ENCODE results near the gene DKK2. TPM values are rescaled to one million over a fixed set of nuclear protein-coding genes. Genes with fewer than 3 reads are reported as not detected.

The DKK2 gene
- total and polyA plus RNA-seq, 9 of the 15 experiments (the other 6 are each of a cell fraction or from before 2014, with no cell fraction given), result not detected

DNA sequence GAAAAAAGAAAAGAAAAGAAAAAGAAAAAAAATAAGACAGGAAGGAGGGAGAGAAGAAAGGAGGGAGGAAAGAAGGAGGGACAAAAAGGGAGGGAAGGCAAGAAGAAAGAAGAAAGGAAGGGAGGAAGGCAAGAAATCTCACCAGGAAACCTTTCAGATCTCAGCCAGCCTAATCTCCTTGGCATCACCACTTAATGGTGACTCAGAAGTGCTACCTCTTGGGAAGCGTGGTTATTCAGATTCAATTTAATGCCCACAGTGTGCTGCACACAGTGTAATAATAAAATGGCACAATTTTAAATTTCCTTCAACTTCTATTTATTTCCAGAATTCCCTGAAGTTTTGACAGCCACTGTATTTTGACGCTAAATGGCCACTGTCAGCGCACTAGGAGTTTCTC, 50.3 kb downstream of the DKK2 start (continued):
- TF ChIP-seq, protein P1, sequence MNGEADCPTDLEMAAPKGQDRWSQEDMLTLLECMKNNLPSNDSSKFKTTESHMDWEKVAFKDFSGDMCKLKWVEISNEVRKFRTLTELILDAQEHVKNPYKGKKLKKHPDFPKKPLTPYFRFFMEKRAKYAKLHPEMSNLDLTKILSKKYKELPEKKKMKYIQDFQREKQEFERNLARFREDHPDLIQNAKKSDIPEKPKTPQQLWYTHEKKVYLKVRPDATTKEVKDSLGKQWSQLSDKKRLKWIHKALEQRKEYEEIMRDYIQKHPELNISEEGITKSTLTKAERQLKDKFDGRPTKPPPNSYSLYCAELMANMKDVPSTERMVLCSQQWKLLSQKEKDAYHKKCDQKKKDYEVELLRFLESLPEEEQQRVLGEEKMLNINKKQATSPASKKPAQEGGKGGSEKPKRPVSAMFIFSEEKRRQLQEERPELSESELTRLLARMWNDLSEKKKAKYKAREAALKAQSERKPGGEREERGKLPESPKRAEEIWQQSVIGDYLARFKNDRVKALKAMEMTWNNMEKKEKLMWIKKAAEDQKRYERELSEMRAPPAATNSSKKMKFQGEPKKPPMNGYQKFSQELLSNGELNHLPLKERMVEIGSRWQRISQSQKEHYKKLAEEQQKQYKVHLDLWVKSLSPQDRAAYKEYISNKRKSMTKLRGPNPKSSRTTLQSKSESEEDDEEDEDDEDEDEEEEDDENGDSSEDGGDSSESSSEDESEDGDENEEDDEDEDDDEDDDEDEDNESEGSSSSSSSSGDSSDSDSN (IDR thresholded peaks at IDR 0.05; ENCODE audit: borderline replicate concordance in 1 of 2, low read depth in 2 of 2, low read length in 2 of 2), result no peak
- no peak for TF ChIP-seq HDAC1 (IDR thresholded peaks at IDR 0.05)
- TF ChIP-seq, protein P2, sequence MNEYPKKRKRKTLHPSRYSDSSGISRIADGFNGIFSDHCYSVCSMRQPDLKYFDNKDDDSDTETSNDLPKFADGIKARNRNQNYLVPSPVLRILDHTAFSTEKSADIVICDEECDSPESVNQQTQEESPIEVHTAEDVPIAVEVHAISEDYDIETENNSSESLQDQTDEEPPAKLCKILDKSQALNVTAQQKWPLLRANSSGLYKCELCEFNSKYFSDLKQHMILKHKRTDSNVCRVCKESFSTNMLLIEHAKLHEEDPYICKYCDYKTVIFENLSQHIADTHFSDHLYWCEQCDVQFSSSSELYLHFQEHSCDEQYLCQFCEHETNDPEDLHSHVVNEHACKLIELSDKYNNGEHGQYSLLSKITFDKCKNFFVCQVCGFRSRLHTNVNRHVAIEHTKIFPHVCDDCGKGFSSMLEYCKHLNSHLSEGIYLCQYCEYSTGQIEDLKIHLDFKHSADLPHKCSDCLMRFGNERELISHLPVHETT (CRISPR knock-in tag; conservative IDR thresholded peaks at IDR 0.05 in 1 of 2, IDR thresholded peaks at IDR 0.05 in 1 of 2), result no peak

DNA sequence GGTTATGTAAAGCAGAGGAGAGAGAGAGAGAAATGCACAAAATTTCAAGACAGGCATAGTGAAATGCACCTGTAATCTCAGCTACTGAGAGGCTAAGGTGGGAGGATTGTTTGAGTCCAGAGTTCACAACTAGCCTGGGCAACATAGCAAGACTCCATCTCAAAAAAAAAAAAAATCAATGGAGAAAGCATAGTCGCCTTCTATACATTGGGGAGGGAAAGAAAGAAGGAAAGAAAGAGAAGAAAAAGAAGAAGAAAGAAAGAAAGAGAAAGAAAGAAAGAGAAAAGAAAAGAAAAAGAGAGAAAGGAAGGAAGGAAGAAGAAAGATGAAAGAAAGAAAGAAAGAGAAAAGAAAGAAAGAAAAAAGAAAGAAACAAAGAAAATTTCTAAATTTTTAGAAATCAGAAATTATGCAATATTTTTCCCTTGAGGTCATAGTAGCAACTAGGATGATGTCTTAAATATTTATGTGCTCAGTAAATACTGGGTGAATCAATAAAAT, 53.4 kb downstream of the DKK2 start:
- FAIRE-seq (no peak), DNase-seq (ENCODE audit: extremely low read depth in 1 of 4, low spot score in 3 of 4) (no peak), ATAC-seq (no peak)
- Histone ChIP-seq H3K4me1 (replicated peaks in 1 of 2; ENCODE audit: control insufficient read depth in 2 of 2, insufficient read depth in 2 of 2, low read length in 2 of 2) (no peaks in the 10 kb centered on the region), H4K20me1 (replicated peaks; ENCODE audit: control insufficient read depth, insufficient read depth, low read length) (no peaks in the 10 kb centered on the region), H3K27ac (ENCODE audit: extremely low read depth, low read depth, low read length) (no peak overlapping the region), H3K4me2 (ENCODE audit: insufficient read depth, low read length) (no peak overlapping the region), H3K9ac (ENCODE audit: insufficient read depth in 1 of 2, low read depth in 2 of 2, low read length in 2 of 2) (no peak overlapping the region), H3K9me3 (replicated peaks; ENCODE audit: control insufficient read depth, insufficient read depth, low read depth, low read length) (no peaks in the 10 kb centered on the region), H3K4me3 (no peak overlapping the region), H3K27me3 (ENCODE audit: control insufficient read depth in 2 of 2, insufficient read depth in 2 of 2, low read length in 2 of 2) (no peaks in the 10 kb centered on the region), H3K9me1 (ENCODE audit: control insufficient read depth, insufficient read depth, low read length) (no peaks in the 10 kb centered on the region), H2AFZ (ENCODE audit: low read depth, low read length) (no peak overlapping the region), H3K79me2 (ENCODE audit: control insufficient read depth, insufficient read depth, low read length) (no peaks in the 10 kb centered on the region), H3K36me3 (ENCODE audit: control insufficient read depth, insufficient read depth, low read length) (no peaks in the 10 kb centered on the region)
- CTCF ChIA-PET (ENCODE audit: low intra/inter-chr PET ratio), result no interaction called here
- TF ChIP-seq RNF2 (IDR thresholded peaks at IDR 0.05) (no peak), PHF20 (IDR thresholded peaks at IDR 0.05; ENCODE audit: partially characterized antibody) (no peak), BACH1 (tag; IDR thresholded peaks at IDR 0.05) (no peak)
- TF ChIP-seq, protein P3, sequence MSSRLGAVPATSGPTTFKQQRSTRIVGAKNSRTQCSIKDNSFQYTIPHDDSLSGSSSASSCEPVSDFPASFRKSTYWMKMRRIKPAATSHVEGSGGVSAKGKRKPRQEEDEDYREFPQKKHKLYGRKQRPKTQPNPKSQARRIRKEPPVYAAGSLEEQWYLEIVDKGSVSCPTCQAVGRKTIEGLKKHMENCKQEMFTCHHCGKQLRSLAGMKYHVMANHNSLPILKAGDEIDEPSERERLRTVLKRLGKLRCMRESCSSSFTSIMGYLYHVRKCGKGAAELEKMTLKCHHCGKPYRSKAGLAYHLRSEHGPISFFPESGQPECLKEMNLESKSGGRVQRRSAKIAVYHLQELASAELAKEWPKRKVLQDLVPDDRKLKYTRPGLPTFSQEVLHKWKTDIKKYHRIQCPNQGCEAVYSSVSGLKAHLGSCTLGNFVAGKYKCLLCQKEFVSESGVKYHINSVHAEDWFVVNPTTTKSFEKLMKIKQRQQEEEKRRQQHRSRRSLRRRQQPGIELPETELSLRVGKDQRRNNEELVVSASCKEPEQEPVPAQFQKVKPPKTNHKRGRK (tag; IDR thresholded peaks at IDR 0.05), result peak; percentile 58; the same call in 1 of the 2 replicates
- WGBS (ENCODE audit: insufficient coverage, low coverage, missing lambda C conversion rate), result no CpG with 5 or more reads among the region's 1 CpG
- POLR2A ChIA-PET, result no interaction called here
- in situ Hi-C loops (cut with MboI) (no loop called here), intact Hi-C loops (cut with micrococcal nuclease) (no loop called here)
- BruUV-seq (replicated peaks), result no TSS peak
